Superior temporal gyrus (tissue), 1 donor: ENCODE results near the gene COX6A1.
"Not testable (repeated sequence)": the region's sequence is repeated elsewhere in the genome, so short reads cannot be mapped to it uniquely, and the experiment has no call there.

Experiments
- DNase-seq: peaks from one replicate; pipeline ENCODE4 v3.0.0-alpha.2; 2016; ENCODE audit errors: extremely low spot score

COX6A1 gene

DNA sequence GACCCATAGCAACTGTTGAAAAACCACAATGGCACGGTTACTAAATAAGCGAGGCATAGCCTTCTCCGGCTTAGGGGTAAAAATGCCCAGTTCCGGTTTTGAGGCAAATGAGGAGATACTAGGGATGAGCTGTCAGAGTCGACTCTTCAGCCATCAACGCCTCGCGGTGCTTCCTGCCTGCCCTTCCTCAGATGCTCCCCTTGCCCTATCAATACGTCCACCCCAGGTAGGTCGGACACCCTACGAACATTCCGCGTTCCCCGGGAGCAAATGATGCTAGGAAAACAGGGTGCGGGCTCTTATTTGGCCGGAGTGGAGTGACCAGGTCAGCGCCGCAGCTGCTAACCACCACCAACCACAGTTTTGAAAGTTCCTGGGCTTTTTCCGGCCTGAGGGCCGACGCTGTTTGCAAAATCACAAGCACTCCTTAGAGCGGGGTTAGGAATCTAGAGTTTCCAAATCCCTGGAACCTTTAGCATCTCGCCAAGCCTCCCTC lies 30.5 kb downstream of the COX6A1 start:
- no peak for DNase-seq

GRCh38 chr12:120468821-120469449 lies 31.0 kb downstream of the COX6A1 start:
- DNase-seq: no peak

- DNase-seq: peak; percentile 99
Observed at GRCh38 chr12:120469450-120470149, 31.7 kb downstream of the COX6A1 start, which contains the start of gene SRSF9. SRSF9 (minus strand) TSS chr12:120469748; CDS start chr12:120469609, 139 bp downstream.

- DNase-seq: no peak
Observed at GRCh38 chr12:120470150-120470784, 32.4 kb downstream of the COX6A1 start.

DNA sequence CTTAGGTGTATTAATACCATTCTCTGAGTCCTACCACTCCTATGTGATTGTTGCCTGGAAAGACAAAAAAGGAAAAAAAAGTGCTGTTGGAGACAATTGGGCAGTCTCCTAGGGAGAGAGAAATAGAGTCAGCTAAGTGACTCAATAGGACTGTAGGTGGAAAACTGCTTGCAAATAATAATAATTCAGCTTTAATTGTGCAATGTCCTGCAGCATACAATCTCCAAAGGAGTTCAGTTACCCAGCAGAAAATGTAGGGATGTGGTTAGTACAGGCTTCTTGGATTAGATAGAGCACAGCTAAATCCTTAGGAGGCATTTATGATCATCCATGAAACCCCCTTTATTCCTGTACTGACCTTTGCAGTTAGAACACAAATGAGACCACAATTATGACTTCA lies 34.6 kb downstream of the COX6A1 start:
- no peak for DNase-seq

- DNase-seq: no peak
Observed at GRCh38 chr12:120473807-120474615, 36.1 kb downstream of the COX6A1 start.

- no peak for DNase-seq
Observed at GRCh38 chr12:120474616-120474960, 36.7 kb downstream of the COX6A1 start.

DNA sequence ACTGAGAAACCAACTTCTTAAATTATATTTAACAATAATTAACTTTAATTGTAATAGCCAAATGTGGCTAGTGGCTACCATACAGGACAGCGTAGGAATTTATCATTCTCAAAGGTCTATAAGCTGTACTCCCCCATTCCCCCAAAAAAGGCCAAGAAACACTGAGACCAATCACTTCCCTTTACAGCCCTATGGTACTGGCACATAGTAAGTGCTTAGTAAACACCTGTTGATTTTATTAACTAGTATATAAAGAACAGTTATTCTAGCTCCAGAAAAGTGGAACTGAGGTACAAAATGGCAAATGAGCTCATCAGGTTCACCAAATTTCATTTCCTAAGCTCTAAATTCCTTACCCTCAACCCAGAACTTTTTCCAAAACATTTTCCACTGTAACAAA lies 37.7 kb downstream of the COX6A1 start:
- no peak for DNase-seq

GRCh38 chr12:120479458-120479857 lies 41.5 kb downstream of the COX6A1 start:
- DNase-seq: no peak

DNA sequence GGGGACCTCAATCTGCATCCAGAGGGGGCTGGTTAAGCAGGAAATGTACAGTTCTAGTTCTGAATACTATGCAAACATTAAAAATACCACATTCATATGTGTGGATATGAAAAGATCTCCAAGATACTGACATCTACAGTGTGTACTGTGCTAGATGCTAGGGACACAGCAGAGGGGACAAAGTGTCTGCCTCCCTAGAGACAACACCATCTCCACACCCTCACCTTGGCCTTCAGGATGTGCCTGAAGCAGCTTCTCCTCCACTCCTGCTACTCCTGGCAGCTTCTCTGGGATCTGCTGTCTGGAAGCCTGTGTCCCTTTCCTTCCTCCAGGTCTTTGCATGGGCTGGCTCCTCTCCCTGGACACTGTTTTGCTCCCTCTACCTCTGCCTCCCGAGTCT lies 42.3 kb downstream of the COX6A1 start:
- no peak for DNase-seq

DNA sequence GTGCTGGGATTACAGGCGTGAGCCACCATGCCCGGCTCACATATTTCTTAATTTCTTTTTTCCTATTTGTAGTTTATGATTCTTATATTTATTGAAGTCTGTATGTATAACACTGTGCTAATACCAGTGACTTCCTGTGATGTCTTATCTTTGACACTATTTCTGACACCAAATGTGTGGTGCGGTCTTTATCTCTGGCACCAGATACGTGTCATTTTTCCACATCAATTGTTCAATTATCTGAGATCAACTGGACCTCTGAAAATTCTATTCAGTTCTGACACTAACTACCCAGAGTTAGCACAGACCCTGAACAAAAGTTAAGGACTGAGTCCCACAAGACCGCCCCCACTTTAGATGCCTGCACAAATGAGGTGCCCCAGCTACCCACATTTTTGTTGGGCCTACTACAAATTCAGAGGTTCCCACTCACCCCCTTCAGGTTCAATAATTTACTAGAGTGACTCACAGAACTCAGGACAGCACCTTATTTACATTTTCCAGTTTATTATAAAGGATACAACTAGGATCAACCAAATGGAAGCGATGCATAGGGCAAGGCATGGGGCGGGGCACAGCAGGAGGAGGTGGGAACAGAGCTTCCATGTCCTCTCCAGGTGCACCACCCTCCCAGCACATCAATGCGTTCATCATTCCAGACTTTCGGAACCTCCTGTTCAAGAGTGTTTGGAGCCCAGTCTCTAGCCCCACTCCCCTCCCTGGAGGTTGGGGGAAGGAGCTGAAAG lies 43.3 kb downstream of the COX6A1 start:
- DNase-seq: no peak

GRCh38 chr12:120483621-120484020 lies 45.7 kb downstream of the COX6A1 start:
- no peak for DNase-seq

DNA sequence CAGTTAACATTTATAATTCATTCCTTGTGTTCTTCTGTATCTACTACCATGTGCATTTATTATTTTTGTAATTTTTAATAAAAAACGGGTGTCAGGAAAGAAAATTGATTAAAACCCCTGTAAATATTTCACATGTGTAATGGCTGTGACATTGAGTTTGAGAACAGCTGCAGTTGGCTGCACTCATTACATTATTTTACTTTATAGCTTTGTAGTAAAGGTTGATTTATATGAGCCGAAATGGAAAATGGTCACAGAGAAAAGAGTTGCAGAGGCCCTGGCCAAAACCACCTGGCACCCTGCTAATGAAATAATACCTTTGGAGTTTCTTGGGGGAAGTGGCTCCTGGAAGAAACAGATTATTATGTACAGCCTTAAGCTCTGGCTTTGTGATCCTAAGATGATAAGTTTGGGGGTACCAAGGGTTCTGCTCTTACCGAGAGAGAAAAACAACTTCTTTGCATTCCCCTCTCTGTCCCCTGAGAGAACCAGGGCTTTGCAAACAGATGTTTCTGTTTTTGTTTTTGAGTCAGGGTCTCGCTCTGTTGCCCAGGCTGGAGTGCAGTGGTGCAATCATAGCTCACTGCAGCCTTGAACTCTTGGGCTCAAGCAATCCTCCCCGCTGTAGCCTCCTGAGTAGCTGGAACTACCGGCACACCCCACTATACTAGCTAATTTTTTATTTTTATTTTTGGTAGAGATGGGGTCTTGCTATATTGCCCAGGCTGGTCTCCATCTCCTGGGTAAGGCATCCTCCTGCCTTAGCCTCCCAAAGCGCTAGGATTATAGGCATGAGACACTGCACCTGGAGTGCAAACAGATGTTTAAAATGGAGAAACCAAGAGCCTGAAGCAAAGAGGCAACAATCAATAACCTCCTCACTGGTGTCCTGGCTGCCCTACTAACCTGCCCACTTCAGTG lies 48.3 kb downstream of the COX6A1 start:
- no peak for DNase-seq

- not testable (repeated sequence) for DNase-seq
Observed at GRCh38 chr12:120487552-120487951, 49.6 kb downstream of the COX6A1 start.

GRCh38 chr12:120488057-120488640 lies 50.2 kb downstream of the COX6A1 start:
- DNase-seq: no peak

DNA sequence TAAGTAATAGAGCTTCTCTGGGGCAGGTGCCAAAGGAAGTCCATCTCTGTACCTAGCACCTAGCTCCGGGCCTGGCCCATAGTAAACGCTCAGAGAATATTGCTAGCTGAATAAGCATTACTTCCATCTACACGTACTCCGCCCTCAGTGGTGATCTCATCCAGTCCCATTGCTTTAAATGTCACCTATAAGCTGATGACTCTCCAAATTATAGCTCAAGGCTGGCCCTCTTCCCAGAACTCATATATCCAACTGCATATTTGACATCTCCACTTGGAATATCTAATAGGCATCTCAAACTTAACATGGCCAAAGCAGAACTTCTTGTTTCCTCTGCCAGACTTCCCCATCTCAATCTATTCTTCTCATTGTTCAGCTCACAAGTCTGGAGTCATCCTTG lies 51.1 kb downstream of the COX6A1 start:
- no peak for DNase-seq

- no peak for DNase-seq
Observed at GRCh38 chr12:120490325-120490724, 52.4 kb downstream of the COX6A1 start.
